Left ventricle myocardium inferior (tissue), 1 donor: ENCODE measurements around the gene DOCK8. TPM values are rescaled to one million over a fixed set of nuclear protein-coding genes. Genes with fewer than 3 reads are reported as not detected.

ENCODE experiments used
- DNase-seq: peaks from one replicate; pipeline ENCODE4 v3.0.0-alpha.2; 2020
- H3K27ac ChIP-seq: fragments of 200-600 bp; replicated peaks from 2 replicates; pipeline ENCODE4 v1.8.0; 2021
- H3K27me3 ChIP-seq: fragments of 200-600 bp; 2 replicates; pipeline ENCODE4 v1.8.0; 2021; ENCODE audit warnings: low read depth
- H3K36me3 ChIP-seq: fragments of 200-600 bp; 2 replicates; pipeline ENCODE4 v1.8.0; 2021
- H3K4me1 ChIP-seq: fragments of 200-600 bp; 2 replicates; pipeline ENCODE4 v1.8.0; 2021
- H3K4me3 ChIP-seq: fragments of 200-600 bp; 2 replicates; pipeline ENCODE4 v1.8.0; 2021; ENCODE audit warnings: mild to moderate bottlenecking, moderate library complexity
- H3K9me3 ChIP-seq: fragments of 200-600 bp; replicated peaks from 2 replicates; pipeline ENCODE4 v1.8.0; 2021
- intact Hi-C: fragments of 100-400 bp; cut with micrococcal nuclease; formaldehyde crosslinking; loops from one replicate; pipeline ENCODE4 v1.11.0; 2022
- total RNA-seq: library from RNA; stranded (reverse); fragmentation: NEBNext Ultra II Directional; extraction: Animal tissue kit (Norgen Biotek cat#: 25700); gene quantifications from one replicate; pipeline ENCODE4 v1.2.1, GENCODE V29; 2021
- TF ChIP-seq, protein P1 (sequence below): fragments of 200-600 bp; IDR thresholded peaks from 2 replicates; pipeline ENCODE4 v1.8.0; 2021; ENCODE audit warnings: antibody characterized with exemption, mild to moderate bottlenecking, borderline replicate concordance
- donor health status: DM: no; HTN: yes; CAD: no; lungs with severe emphysema.

Gene DOCK8
- total RNA-seq, 1 donor from 2014 or later = 3.7 TPM

DNA sequence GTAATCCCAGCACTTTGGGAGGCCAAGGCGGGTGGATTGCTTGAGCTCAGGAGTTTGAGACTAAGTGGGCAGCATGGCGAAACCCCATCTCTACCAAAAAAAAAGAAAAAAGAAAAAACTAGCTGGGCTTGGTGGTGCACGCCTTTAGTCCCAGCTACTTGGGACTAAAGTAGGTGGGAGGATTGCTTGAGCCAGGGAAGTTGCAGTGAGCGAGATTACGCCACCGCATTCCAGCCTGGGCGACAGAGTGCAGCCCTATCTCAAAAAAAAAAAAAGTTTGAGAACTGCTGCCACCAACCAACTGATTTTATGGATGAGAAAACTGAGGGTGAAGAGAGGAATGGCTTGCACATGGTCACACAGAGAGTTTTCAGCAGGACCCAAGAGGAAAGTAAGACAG lies 175.1 kb downstream of the DOCK8 start:
- Histone ChIP-seq H3K4me1 (no peaks in the 10 kb centered on the region), H3K9me3 (no peaks in the 10 kb centered on the region), H3K27ac (no peak overlapping the region), H3K36me3 (no peaks in the 10 kb centered on the region), H3K4me3 (no peak overlapping the region), H3K27me3 (no peaks in the 10 kb centered on the region)
- DNase-seq = no peak
- TF ChIP-seq, protein P1, sequence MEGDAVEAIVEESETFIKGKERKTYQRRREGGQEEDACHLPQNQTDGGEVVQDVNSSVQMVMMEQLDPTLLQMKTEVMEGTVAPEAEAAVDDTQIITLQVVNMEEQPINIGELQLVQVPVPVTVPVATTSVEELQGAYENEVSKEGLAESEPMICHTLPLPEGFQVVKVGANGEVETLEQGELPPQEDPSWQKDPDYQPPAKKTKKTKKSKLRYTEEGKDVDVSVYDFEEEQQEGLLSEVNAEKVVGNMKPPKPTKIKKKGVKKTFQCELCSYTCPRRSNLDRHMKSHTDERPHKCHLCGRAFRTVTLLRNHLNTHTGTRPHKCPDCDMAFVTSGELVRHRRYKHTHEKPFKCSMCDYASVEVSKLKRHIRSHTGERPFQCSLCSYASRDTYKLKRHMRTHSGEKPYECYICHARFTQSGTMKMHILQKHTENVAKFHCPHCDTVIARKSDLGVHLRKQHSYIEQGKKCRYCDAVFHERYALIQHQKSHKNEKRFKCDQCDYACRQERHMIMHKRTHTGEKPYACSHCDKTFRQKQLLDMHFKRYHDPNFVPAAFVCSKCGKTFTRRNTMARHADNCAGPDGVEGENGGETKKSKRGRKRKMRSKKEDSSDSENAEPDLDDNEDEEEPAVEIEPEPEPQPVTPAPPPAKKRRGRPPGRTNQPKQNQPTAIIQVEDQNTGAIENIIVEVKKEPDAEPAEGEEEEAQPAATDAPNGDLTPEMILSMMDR = no peak
- intact Hi-C loops = loop anchor here (5.0 kb wide), 1 partner anchor 373 kb away; no protein-coding TSS in a partner anchor

DNA sequence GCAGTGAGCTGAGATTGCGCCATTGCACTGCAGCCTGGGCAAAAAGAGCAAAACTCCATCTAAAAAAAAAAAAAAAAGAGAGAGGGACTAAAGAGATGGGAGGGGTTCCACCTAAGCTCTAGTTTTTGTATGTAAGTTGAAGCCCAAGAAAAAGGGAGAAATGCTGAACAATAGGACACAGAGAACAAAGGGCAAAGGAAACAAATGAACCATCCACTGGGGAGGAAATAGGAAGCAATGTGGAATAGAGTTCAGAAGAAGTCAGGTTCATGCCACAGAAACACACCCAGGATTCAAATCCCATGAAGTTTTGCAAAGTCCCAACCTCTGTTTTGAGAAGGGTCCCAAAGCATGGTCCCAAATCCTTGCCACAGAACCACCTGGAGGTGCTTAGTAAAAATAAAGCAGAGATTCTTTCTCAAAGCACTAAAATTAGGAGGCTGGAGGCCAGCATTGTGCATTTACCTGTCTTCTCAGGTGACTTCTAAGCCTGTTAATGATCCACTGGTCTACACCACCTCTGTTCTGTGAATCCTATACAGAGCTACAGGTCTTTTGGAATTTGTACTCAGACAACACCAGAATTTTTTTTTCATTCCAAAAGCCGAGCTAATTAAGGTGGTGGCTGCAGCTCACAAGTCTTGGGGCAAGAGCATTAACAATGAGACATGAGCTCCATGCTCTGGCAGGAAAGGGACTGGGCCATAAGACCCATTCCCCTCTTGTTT lies 177.6 kb downstream of the DOCK8 start:
- TF ChIP-seq, protein P1 = no peak
- Histone ChIP-seq H3K9me3 (no peaks in the 10 kb centered on the region), H3K4me1 (no peaks in the 10 kb centered on the region), H3K27me3 (no peaks in the 10 kb centered on the region), H3K36me3 (no peaks in the 10 kb centered on the region), H3K4me3 (no peak overlapping the region), H3K27ac (no peak overlapping the region)
- no peak for DNase-seq
- intact Hi-C loops = no loop called here

DNA sequence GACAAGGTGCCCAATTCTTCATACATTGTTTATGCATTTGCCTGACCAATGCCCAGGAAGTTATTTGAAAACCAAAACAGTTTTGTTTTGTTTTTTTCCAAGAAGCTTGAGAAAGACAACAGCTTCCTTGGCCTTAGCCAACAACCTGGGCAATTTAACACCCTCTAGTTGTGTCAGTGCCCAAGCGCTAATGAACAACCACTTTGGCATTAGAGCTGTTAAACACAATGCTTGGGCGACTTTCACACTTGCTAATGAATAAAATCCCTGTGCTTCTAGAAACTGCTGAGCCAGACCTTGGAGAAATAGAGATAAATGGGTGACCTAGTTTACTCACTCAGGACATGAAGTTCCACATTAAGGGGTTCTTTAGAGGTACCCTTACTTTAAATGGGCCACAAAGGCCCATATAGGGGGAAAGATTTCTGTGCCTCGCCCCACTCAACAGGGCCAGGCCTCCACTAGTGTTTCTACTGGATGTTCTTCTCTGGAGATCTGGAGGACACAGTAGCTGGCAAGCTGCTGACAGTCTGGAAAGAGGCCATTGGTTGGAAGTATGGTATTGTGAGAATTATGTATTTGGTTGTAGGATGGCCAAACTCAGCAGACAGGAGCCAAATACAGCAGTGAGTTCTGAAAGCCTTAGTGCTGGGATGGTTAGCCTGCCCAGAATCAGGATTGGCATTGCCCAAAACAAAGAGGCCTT lies 179.8 kb downstream of the DOCK8 start:
- H3K27me3 ChIP-seq = no peaks in the 10 kb centered on the region
- intact Hi-C loops = no loop called here
- no peaks in the 10 kb centered on the region for H3K4me1 ChIP-seq
- no peak overlapping the region for H3K27ac ChIP-seq
- TF ChIP-seq, protein P1 = no peak
- peak; percentile 23 for DNase-seq
- H3K36me3 ChIP-seq = no peaks in the 10 kb centered on the region
- no peaks in the 10 kb centered on the region for H3K9me3 ChIP-seq
- no peak overlapping the region for H3K4me3 ChIP-seq

DNA sequence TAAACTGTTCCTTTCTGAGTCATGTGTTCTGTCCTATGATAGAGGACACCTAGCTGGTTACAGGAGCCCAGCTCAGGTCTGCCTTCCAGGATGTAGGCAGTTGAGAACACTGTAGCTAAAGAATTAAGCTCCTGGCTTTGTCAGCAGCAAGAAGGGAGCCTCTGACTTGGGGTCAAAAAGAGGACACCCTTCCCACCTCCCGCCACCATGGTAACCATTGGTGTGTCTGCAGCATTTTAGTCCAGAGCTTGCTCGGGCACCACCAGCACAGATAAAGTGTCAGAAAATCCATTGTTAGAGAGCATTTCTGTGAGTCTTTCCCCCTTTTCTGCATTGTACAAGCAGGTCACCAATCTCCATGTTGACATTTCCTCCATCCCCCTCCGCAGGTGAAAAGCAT lies 181.7 kb downstream of the DOCK8 start:
- Histone ChIP-seq H3K4me3 (no peak overlapping the region), H3K9me3 (no peaks in the 10 kb centered on the region), H3K36me3 (no peaks in the 10 kb centered on the region), H3K27ac (no peak overlapping the region), H3K4me1 (no peaks in the 10 kb centered on the region), H3K27me3 (no peaks in the 10 kb centered on the region)
- intact Hi-C loops = no loop called here
- no peak for DNase-seq
- TF ChIP-seq, protein P1 = no peak

DNA sequence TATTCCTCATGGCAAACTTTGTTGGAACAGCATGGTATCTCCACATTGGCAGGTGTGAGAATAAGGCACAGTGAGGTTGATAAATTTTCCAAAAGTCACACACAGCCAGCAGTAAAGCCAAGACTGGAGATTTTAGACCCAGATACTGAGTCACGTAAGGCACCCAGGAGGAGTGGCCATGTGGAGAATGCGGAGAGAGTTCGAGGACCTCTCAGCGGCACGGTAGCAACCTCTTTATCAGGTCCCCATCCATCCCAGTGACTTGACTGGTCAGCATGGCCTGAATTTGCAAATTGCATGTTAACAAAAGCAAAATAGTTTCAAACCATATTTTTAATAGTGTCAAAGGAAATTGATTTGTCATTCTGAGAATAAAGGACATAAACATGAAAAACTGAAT lies 183.4 kb downstream of the DOCK8 start:
- H3K9me3 ChIP-seq = no peaks in the 10 kb centered on the region

More for the DNA sequence above, 183.4 kb downstream of the DOCK8 start:
- Histone ChIP-seq H3K36me3 (no peaks in the 10 kb centered on the region), H3K4me1 (no peaks in the 10 kb centered on the region), H3K27me3 (no peaks in the 10 kb centered on the region), H3K27ac (no peak overlapping the region), H3K4me3 (no peak overlapping the region)
- no peak for DNase-seq
- TF ChIP-seq, protein P1 = no peak
- intact Hi-C loops = no loop called here
